Heart right ventricle (tissue), 16 donors: ENCODE measurements around the gene RNF181. TPM values are rescaled to one million over a fixed set of nuclear protein-coding genes. Genes with fewer than 3 reads are reported as not detected.

Experiments used
- ATAC-seq, 8 donors: fragments of 200-7000 bp; cut with Tn5 transposase; one replicate each; pipeline ENCODE4 v1.9.1; 2020; ENCODE audit warnings: mild to moderate bottlenecking in 8 of 8, moderate library complexity in 8 of 8, moderate number of reproducible peaks in 1 of 8
- DNase-seq, 2 donors: peaks; one replicate each; pipeline ENCODE4 v3.0.0-alpha.2; 2020
- H3K27ac ChIP-seq, 10 donors: fragments of 200-600 bp; sonication (generic) in 2 of 10; one replicate each; pipeline versions ENCODE4 v1.5.0 to v1.8.0; 2020 to 2022; ENCODE audit warnings: mild to moderate bottlenecking in 3 of 10
- H3K27me3 ChIP-seq, 7 donors: fragments of 200-600 bp; one replicate each; pipeline ENCODE4 v1.8.0; 2021 to 2022; ENCODE audit warnings: mild to moderate bottlenecking in 2 of 7
- H3K36me3 ChIP-seq, 9 donors: fragments of 200-600 bp; sonication (generic) in 1 of 9; one replicate each; pipeline versions ENCODE4 v1.5.0 to v1.8.0; 2020 to 2022; ENCODE audit warnings: mild to moderate bottlenecking in 2 of 9
- H3K4me1 ChIP-seq, 9 donors: fragments of 200-600 bp; sonication (generic) in 1 of 9; one replicate each; pipeline versions ENCODE4 v1.5.0 to v1.8.0; 2020 to 2022; ENCODE audit warnings: mild to moderate bottlenecking in 4 of 9
- H3K4me3 ChIP-seq, 10 donors: fragments of 200-600 bp; sonication (generic) in 2 of 10; one replicate each; pipeline versions ENCODE4 v1.5.0 to v1.8.0; 2020 to 2022; ENCODE audit warnings: mild to moderate bottlenecking in 7 of 10, moderate library complexity in 2 of 10
- H3K9me3 ChIP-seq, 11 donors: fragments of 200-600 bp in 10 of 11; sonication (generic) in 2 of 11; one replicate each; pipeline versions ENCODE4 v1.5.0 to v1.8.0; 2013 to 2022; ENCODE audit warnings: mild to moderate bottlenecking in 2 of 11, control low read depth in 1 of 11, moderate library complexity in 1 of 11
- CTCF ChIP-seq, 9 donors: fragments of 200-600 bp; sonication (generic) in 2 of 9; IDR thresholded peaks; one replicate each; pipeline versions ENCODE4 v1.5.0 to v1.8.0; 2021 to 2022; ENCODE audit warnings: antibody characterized with exemption in 9 of 9, mild to moderate bottlenecking in 5 of 9, moderate library complexity in 1 of 9
- WGBS, 2 donors: extraction: QIAGEN DNeasy Blood & Tissue Kit; methylation state at CpG; one replicate each; pipeline ENCODE4 v1.1.7; 2013; ENCODE audit warnings: inconsistent platforms in 1 of 2; 5-methylcytosine and 5-hydroxymethylcytosine counted together
- intact Hi-C, 10 donors: fragments of 100-400 bp; cut with DNase I; formaldehyde crosslinking; loops; one replicate each; pipeline versions ENCODE4 v1.11.1 to v1.14.2; 2022
- polyA plus RNA-seq, 2 donors: library from polyadenylated mRNA; stranded (reverse); fragments of 200-250 nt; gene quantifications; one replicate each; pipeline ENCODE4 v1.2.3, GENCODE V29; 2013
- total RNA-seq, 10 donors: library from RNA; stranded (reverse); fragmentation: NEBNext Ultra II Directional in 3 of 10; extraction: Animal tissue kit (Norgen Biotek cat#: 25700) in 3 of 10; gene quantifications; one replicate each; pipeline versions ENCODE4 v1.2.1 to v1.2.4, GENCODE V29; 2021 to 2023
- donor health status: Arrhythmogenic right ventricular cardiomyopathy.
- donor health status: ischemic (EF 13 %, LVEDD 7.1; RV severe dilation, severe dysfunction).
- donor health status: healthy with polysubstance abuse.
- donor health status: DM: no; HTN: yes; CAD: no.
- donor health status: DM: no; HTN: no; CAD: no.
- donor health status: ischemic (EF 25% LVEDD 6.9; RV normal size, moderate dysfunction).
- donor health status: ischemic (EF 25% LVEDD 5.7; RV mildly dilated, moderate dysfunction).
- donor health status: healthy.
- donor health status: DM: yes; HTN: yes; CAD: no.
- donor health status: Ischemic cardiomyopathy.
- donor health status: ischemic (EF 35%, LVEDD 5.7; RV mildly dilated, moderate dysfunction).
- donor health status: nonischemic (EF 11% LVEDD 7.7; RV severe dilation, severe dysfunction).
- donor health status: DM: yes; HTN: yes; CAD: no.
- donor health status: PGD.
- donor health status: ischemic (EF 29% LVEDD 5.4; RV normal size, mild dysfunction).
- donor health status: nonischemic (EF 23%, LVEDD 6.1; RV moderate dilation, normal function).

RNF181 gene
- total and polyA plus RNA-seq, 12 donors = 74.7 to 282 (median 84.2) TPM

DNA sequence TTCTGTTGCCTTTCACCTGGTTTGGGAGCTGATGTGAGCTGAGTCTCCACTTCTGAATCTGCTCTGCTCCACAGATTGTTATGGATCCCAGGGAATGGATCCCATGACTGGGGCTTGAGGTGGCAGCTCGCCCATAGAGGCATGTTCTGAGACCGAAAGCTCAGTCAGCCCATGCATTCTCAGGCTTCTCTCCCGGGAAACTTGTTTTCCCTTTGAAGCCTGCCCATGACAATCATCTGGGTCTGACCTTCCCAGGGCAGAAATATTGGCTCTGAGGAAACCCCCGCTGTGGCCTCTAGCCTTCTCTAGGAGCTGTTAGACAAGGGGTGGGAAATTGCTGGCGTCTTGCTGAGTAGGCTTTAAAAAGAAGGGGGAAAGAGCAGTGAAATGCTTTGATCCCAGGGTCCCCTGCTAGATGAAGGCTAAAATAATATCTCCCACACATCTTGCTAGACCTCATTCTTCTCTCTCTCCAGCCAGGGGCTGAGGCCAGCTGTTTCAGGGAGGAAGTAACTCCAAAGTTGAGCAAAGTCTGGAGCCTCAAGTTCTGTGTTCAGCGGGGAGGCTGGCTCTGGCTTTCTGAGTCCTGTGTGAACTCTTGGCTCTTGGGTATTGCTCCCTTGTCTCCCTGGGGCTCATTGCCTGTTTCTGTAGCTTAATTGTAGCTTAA lies 16.1 kb upstream of the RNF181 start:
- TF ChIP-seq CTCF (IDR thresholded peaks at IDR 0.05) = no peak
- no peak for DNase-seq
- peak in 3 of 8 donors; percentile 23 to 29 (median 26) for ATAC-seq
- Histone ChIP-seq H3K9me3 (no peaks in the 10 kb centered on the region), H3K4me1 (peaks cover 0 to 55% (median 39%) of the 10 kb centered on the region in 9 donors), H3K27ac (peak overlapping the region in 9 of 10 donors; percentile 30 to 93 (median 67)), H3K36me3 (peaks cover 0 to 15% (median 0%) of the 10 kb centered on the region in 9 donors), H3K27me3 (no peaks in the 10 kb centered on the region), H3K4me3 (peak overlapping the region in 4 of 10 donors; percentile 24 to 62 (median 34))
- intact Hi-C loops = no loop called here
- WGBS, 2 donors = 59 to 68% methylated on average over 6 of the region's 6 CpGs

DNA sequence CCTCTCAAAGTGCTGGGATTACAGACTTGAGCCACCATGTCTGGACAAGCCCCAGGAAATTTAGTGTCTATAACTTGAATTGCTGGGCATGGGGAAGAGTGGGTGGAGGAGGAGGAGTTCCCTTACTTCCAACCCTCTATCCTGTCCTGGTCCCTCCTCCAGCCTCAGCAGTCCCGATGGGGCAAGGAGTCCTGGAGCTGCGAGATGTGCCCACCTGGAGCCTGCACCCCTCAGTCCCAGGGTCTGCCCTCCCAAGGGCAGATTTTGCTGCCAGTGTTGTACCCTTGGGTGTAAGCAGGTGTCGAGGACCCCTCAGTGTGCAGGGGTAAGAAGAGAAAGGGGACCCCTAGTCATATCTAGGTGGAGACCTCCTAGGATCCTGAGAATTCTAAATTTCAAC lies 15.3 kb upstream of the RNF181 start:
- Histone ChIP-seq H3K9me3 (no peaks in the 10 kb centered on the region), H3K4me3 (no peak overlapping the region), H3K36me3 (peaks cover 0 to 15% (median 0%) of the 10 kb centered on the region in 9 donors), H3K27me3 (no peaks in the 10 kb centered on the region), H3K4me1 (peaks cover 2 to 63% (median 47%) of the 10 kb centered on the region in 9 donors), H3K27ac (peak overlapping the region in 7 of 10 donors; percentile 43 to 93 (median 72))
- intact Hi-C loops = no loop called here
- ATAC-seq = no peak
- no peak for TF ChIP-seq CTCF (IDR thresholded peaks at IDR 0.05)
- 82 to 88% methylated on average over 3 of the region's 3 CpGs for WGBS, 2 donors
- DNase-seq = no peak

GRCh38 chr2:85582492-85582891 lies 13.1 kb upstream of the RNF181 start:
- intact Hi-C loops = no loop called here
- ATAC-seq = no peak
- H3K27ac ChIP-seq = peak overlapping the region in 1 of 10 donors; percentile 97
- H3K4me3 ChIP-seq = no peak overlapping the region
- H3K4me1 ChIP-seq = peaks cover 9 to 79% (median 64%) of the 10 kb centered on the region in 9 donors
- H3K36me3 ChIP-seq = peaks cover 0 to 15% (median 0%) of the 10 kb centered on the region in 9 donors
- WGBS, 2 donors = 72 to 75% methylated on average over 1 of the region's 1 CpG
- no peak for DNase-seq
- no peak for TF ChIP-seq CTCF (IDR thresholded peaks at IDR 0.05)
- no peaks in the 10 kb centered on the region for H3K27me3 ChIP-seq
- H3K9me3 ChIP-seq = no peaks in the 10 kb centered on the region

- H3K27me3 ChIP-seq = no peaks in the 10 kb centered on the region
- intact Hi-C loops = no loop called here
- peak overlapping the region; percentile 62 to 97 (median 93) for H3K27ac ChIP-seq
- H3K4me3 ChIP-seq = peak overlapping the region; percentile 45 to 83 (median 76)
- no peak for DNase-seq
- no peaks in the 10 kb centered on the region for H3K9me3 ChIP-seq
- ATAC-seq = no peak
- peaks cover 9 to 80% (median 64%) of the 10 kb centered on the region in 9 donors for H3K4me1 ChIP-seq
- no peak for TF ChIP-seq CTCF (IDR thresholded peaks at IDR 0.05)
- peaks cover 0 to 15% (median 0%) of the 10 kb centered on the region in 9 donors for H3K36me3 ChIP-seq
- 28% methylated on average over 16 of the region's 16 CpGs for WGBS, 2 donors
These were observed 11.7 kb upstream of the RNF181 start for GRCh38 chr2:85583667-85584353.
